ENCODE results near the gene CPLX3. TPM values are rescaled to one million over a fixed set of nuclear protein-coding genes. Genes with fewer than 3 reads are reported as not detected.

Gene CPLX3
- total RNA-seq, 3 donors from 2014 or later, result 0.66 TPM; not detected in 2

DNA sequence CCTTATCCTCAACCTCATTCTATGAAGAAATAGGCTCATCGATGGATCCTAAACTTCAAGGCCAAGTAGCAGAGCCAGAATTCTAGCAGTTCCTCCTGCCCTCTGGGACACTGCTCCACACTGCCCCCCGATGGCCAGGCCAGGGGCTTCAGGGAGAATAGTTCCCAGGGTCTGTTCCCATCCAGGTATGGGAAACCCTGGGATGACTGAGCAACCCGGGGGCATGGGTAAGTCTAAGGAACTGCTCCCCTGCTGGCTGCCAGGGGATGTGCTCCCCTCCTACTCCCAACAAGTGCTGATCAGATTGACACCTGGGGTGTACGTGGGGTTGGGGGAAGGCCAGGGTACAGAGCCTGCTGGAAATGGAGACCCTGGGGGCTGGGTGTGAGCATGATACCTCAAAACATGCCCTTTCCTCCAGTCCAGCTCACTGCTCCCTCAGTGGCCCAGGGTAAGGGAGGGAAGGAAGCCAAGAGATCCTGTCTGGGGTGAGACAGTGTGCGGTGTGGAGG, 8.9 kb downstream of the CPLX3 start:
- DNase-seq (ENCODE audit: low spot score in 2 of 2), result no peak
- Histone ChIP-seq H3K4me1 (no peaks in the 10 kb centered on the region), H3K27me3 (no peaks in the 10 kb centered on the region), H3K9me3 (no peaks in the 10 kb centered on the region), H3K4me3 (no peak overlapping the region), H3K27ac (no peak overlapping the region), H3K36me3 (no peaks in the 10 kb centered on the region)
- intact Hi-C loops (cut with DNase I; ENCODE audit: low total_unique reads), result no loop called here
- TF ChIP-seq CTCF (IDR thresholded peaks at IDR 0.05) (peak; percentile 43 to 63 (median 57)), POLR2AphosphoS5 (IDR thresholded peaks at IDR 0.05) (no peak)

DNA sequence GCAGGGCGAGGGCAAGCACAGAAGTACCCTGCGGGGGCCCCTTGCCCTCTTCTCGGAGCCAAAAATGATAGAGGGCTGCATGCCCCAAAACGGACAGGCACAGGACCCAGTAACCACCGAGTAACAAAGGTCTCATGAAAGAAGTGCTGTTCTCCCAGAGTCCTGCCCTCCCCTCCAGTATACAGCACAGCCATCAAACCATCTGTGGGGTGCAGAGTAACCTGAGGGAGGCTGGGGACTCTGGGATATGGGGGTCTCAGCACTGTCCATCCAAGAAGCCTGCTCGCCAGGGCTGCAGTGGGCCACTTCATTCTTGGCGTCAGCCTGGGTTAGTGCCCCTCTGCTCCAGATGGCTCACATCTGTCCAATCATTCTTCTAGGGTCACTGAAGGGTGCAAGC, 10.4 kb downstream of the CPLX3 start:
- H3K4me1 ChIP-seq, result peaks cover 0 to 5% of the 10 kb centered on the region in 2 donors
- H3K27me3 ChIP-seq, result no peaks in the 10 kb centered on the region
- H3K36me3 ChIP-seq, result no peaks in the 10 kb centered on the region
- no peak overlapping the region for H3K27ac ChIP-seq
- intact Hi-C loops (cut with DNase I; ENCODE audit: low total_unique reads), result no loop called here
- H3K4me3 ChIP-seq, result no peak overlapping the region
- H3K9me3 ChIP-seq, result no peaks in the 10 kb centered on the region
- DNase-seq (ENCODE audit: low spot score in 2 of 2), result no peak
- no peak for TF ChIP-seq POLR2A (IDR thresholded peaks at IDR 0.05)
- TF ChIP-seq CTCF (IDR thresholded peaks at IDR 0.05), result no peak
- TF ChIP-seq POLR2AphosphoS5 (IDR thresholded peaks at IDR 0.05), result no peak

- intact Hi-C loops (cut with DNase I; ENCODE audit: low total_unique reads), result no loop called here
Measured at GRCh38 chr15:74837482-74838136, 11.2 kb downstream of the CPLX3 start.

DNA sequence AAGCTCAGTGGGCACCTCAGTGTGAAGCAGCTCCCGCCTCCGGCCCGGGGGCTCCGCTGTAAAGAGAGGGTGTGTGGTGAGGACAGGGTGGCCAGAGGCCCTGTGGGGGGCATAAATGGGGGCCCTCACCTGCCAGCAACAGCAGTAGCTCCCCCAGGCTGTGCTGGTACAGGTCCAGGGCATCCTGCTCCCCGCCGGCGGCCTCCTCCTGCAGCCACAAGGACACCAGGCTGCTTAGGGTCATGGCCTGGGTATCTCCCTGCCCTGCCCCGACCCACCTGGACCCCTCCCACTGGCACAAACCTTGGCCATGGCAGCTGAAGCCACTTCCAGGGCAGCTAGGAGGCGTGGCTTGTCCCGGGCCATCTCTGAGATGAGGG, 11.7 kb downstream of the CPLX3 start:
- intact Hi-C loops (cut with DNase I; ENCODE audit: low total_unique reads), result no loop called here
- no peak for DNase-seq (ENCODE audit: low spot score in 2 of 2)
- peaks cover 0 to 12% of the 10 kb centered on the region in 2 donors for H3K4me1 ChIP-seq
- H3K4me3 ChIP-seq, result no peak overlapping the region
- H3K9me3 ChIP-seq, result no peaks in the 10 kb centered on the region
- TF ChIP-seq CTCF (IDR thresholded peaks at IDR 0.05) (no peak), POLR2AphosphoS5 (IDR thresholded peaks at IDR 0.05) (no peak), POLR2A (IDR thresholded peaks at IDR 0.05) (no peak)
- no peak overlapping the region for H3K27ac ChIP-seq
- no peaks in the 10 kb centered on the region for H3K36me3 ChIP-seq
- no peaks in the 10 kb centered on the region for H3K27me3 ChIP-seq

More at GRCh38 chr15:74837482-74838136, 11.2 kb downstream of the CPLX3 start:
- Histone ChIP-seq H3K4me3 (no peak overlapping the region), H3K27me3 (no peaks in the 10 kb centered on the region), H3K27ac (no peak overlapping the region), H3K4me1 (peaks cover 0 to 12% of the 10 kb centered on the region in 2 donors), H3K36me3 (no peaks in the 10 kb centered on the region), H3K9me3 (no peaks in the 10 kb centered on the region)
- DNase-seq (ENCODE audit: low spot score in 2 of 2), result no peak
- no peak for TF ChIP-seq POLR2A (IDR thresholded peaks at IDR 0.05)
- TF ChIP-seq CTCF (IDR thresholded peaks at IDR 0.05), result no peak
- no peak for TF ChIP-seq POLR2AphosphoS5 (IDR thresholded peaks at IDR 0.05)

- no peak overlapping the region for H3K27ac ChIP-seq
- intact Hi-C loops (cut with DNase I; ENCODE audit: low total_unique reads), result no loop called here
- no peaks in the 10 kb centered on the region for H3K36me3 ChIP-seq
- no peaks in the 10 kb centered on the region for H3K27me3 ChIP-seq
- DNase-seq (ENCODE audit: low spot score in 2 of 2), result no peak
- H3K4me1 ChIP-seq, result peaks cover 0 to 12% of the 10 kb centered on the region in 2 donors
- TF ChIP-seq POLR2AphosphoS5 (IDR thresholded peaks at IDR 0.05) (no peak), CTCF (IDR thresholded peaks at IDR 0.05) (no peak), POLR2A (IDR thresholded peaks at IDR 0.05) (no peak)
- no peak overlapping the region for H3K4me3 ChIP-seq
- no peaks in the 10 kb centered on the region for H3K9me3 ChIP-seq
Measured at GRCh38 chr15:74838746-74839525, 12.5 kb downstream of the CPLX3 start.

All from breast epithelium (tissue), 4 donors.